GM12878 (cell line): ENCODE data around the gene SLCO2B1. TPM values are rescaled to one million over a fixed set of nuclear protein-coding genes. Genes with fewer than 3 reads are reported as not detected.

Experiments
- ATAC-seq: fragments of 200-7000 bp; cut with Tn5 transposase; 3 replicates; pipeline ENCODE4 v1.9.1; 2020; ENCODE audit warnings: mild to moderate bottlenecking, moderate library complexity
- BruUV-seq: library from RNA; stranded (reverse); fragments of 400-500 nt; replicated peaks from 2 replicates; lab custom pipeline; 2021; lab: Mats Ljungman, UMichigan
- CTCF ChIA-PET: fragments of 300-600 bp; sonication (Branson Sonifier 250); formaldehyde crosslinking; extraction: SDS; loops from one replicate; lab custom pipeline; 2021; ENCODE audit warnings: inconsistent platforms; lab: Yijun Ruan, JAX
- POLR2A ChIA-PET: fragments of 350-600 bp; formaldehyde crosslinking; extraction: SDS; loops from one replicate; lab custom pipeline; 2021; ENCODE audit warnings: inconsistent platforms; lab: Charles Lee
- RAD21 ChIA-PET: fragments of 300-600 bp; sonication (Branson Sonifier 250); formaldehyde crosslinking; loops from one replicate; lab custom pipeline; 2023; ENCODE audit warnings: antibody characterized with exemption; ENCODE audit not compliant: unreplicated experiment; lab: Charles Lee
- SMC1A ChIA-PET: fragments of 300-600 bp; sonication (Branson Sonifier 250); formaldehyde crosslinking; loops from one replicate; lab custom pipeline; 2023; ENCODE audit not compliant: unreplicated experiment, uncharacterized antibody; lab: Charles Lee
- DNase-seq: peaks from one replicate; pipeline ENCODE4 v3.0.0-alpha.2; 2011; ENCODE audit warnings: low read depth, low spot score
- FAIRE-seq: peaks from 3 replicates; lab custom pipeline; 2011; peaks lifted over from hg19 to GRCh38; lab: Jason Lieb, UNC
- H2AFZ ChIP-seq: 2 replicates; pipeline ENCODE4 v1.6.0; 2011; ENCODE audit warnings: low read depth, low read length, control low read depth; ENCODE audit not compliant: control insufficient read depth
- H3K27ac ChIP-seq: 2 replicates; pipeline ENCODE4 v1.5.1; 2011; ENCODE audit warnings: control low read depth; ENCODE audit not compliant: control insufficient read depth, insufficient read depth
- H3K27me3 ChIP-seq, 2 experiments: replicated peaks in 1 of 2; 2 replicates each; pipeline versions ENCODE4 v1.6.0 to v1.6.1; 2011; ENCODE audit warnings: low read length in 1 of 2; ENCODE audit not compliant: control insufficient read depth in 2 of 2, insufficient read depth in 2 of 2
- H3K36me3 ChIP-seq, 2 experiments: 2 replicates each; pipeline ENCODE4 v1.5.1; 2011; ENCODE audit warnings: low read length in 1 of 2; ENCODE audit not compliant: control insufficient read depth in 2 of 2, insufficient read depth in 2 of 2
- H3K4me1 ChIP-seq: 2 replicates; pipeline ENCODE4 v1.6.1; 2011; ENCODE audit warnings: mild to moderate bottlenecking, low read length, moderate library complexity, mixed read lengths; ENCODE audit not compliant: control insufficient read depth, insufficient read depth
- H3K4me2 ChIP-seq: 2 replicates; pipeline ENCODE4 v1.6.0; 2011; ENCODE audit warnings: control low read depth; ENCODE audit not compliant: control insufficient read depth, insufficient read depth
- H3K4me3 ChIP-seq: fragments of 200-600 bp; sonication (generic); 2 replicates; pipeline ENCODE4 v1.5.1; 2016
- H3K79me2 ChIP-seq: 2 replicates; pipeline ENCODE4 v1.6.0; 2011; ENCODE audit warnings: low read length; ENCODE audit not compliant: control insufficient read depth, insufficient read depth
- H3K9ac ChIP-seq: 2 replicates; pipeline ENCODE4 v1.8.0; 2011; ENCODE audit warnings: low read length, control low read depth, mixed read lengths; ENCODE audit not compliant: control insufficient read depth, insufficient read depth
- H3K9me3 ChIP-seq: replicated peaks from 3 replicates; pipeline ENCODE4 v1.5.1; 2011; ENCODE audit warnings: mild to moderate bottlenecking, low read length; ENCODE audit not compliant: control insufficient read depth, insufficient read depth
- H4K20me1 ChIP-seq: 2 replicates; pipeline ENCODE4 v1.6.0; 2011; ENCODE audit not compliant: control insufficient read depth, insufficient read depth
- CHD1 ChIP-seq: IDR thresholded peaks from 2 replicates; pipeline ENCODE4 v1.6.1; 2012; ENCODE audit warnings: low read depth, low read length, improper control_type of control experiment
- CHD2 ChIP-seq: IDR thresholded peaks from 2 replicates; pipeline ENCODE4 v1.6.1; 2011; ENCODE audit warnings: low read depth, low read length, improper control_type of control experiment, borderline replicate concordance
- EP300 ChIP-seq, 2 experiments: fragments of 150-350 bp in 1 of 2; IDR thresholded peaks; 2 replicates each; pipeline ENCODE4 v1.6.1; 2011 to 2012; ENCODE audit warnings: low read depth in 2 of 2, low read length in 2 of 2, borderline replicate concordance in 1 of 2, improper control_type of control experiment in 1 of 2, inconsistent platforms in 1 of 2; ENCODE audit not compliant: control insufficient read depth in 1 of 2
- ESRRA ChIP-seq: IDR thresholded peaks from 2 replicates; pipeline ENCODE4 v1.6.1; 2012; ENCODE audit warnings: mild to moderate bottlenecking, low read length, improper control_type of control experiment
- JUNB ChIP-seq: IDR thresholded peaks from 2 replicates; pipeline ENCODE4 v1.6.1; 2016; ENCODE audit warnings: antibody characterized with exemption, mild to moderate bottlenecking
- LARP7 ChIP-seq: fragments of 450-650 bp; IDR thresholded peaks from 2 replicates; pipeline ENCODE4 v1.6.1; 2017; ENCODE audit warnings: mild to moderate bottlenecking
- PAX8 ChIP-seq: fragments of 450-650 bp; IDR thresholded peaks from 2 replicates; pipeline ENCODE4 v1.6.1; 2017; ENCODE audit warnings: mild to moderate bottlenecking, moderate library complexity
- RFX5 ChIP-seq: IDR thresholded peaks from 2 replicates; pipeline ENCODE4 v1.6.1; 2011; ENCODE audit warnings: low read depth, low read length, improper control_type of control experiment
- RUNX3 ChIP-seq: IDR thresholded peaks from 2 replicates; pipeline ENCODE4 v1.6.1; 2012; ENCODE audit warnings: low read length, inconsistent platforms
- SIX5 ChIP-seq: IDR thresholded peaks from 2 replicates; pipeline ENCODE4 v1.6.1; 2011; ENCODE audit warnings: mild to moderate bottlenecking, low read depth, low read length, moderate library complexity; ENCODE audit not compliant: severe bottlenecking
- SMARCA5 ChIP-seq: fragments of 450-650 bp; IDR thresholded peaks from 2 replicates; pipeline ENCODE4 v1.6.1; 2017; ENCODE audit warnings: mild to moderate bottlenecking
- SREBF1 ChIP-seq: IDR thresholded peaks from 2 replicates; pipeline ENCODE4 v1.6.1; 2012; ENCODE audit warnings: mild to moderate bottlenecking, low read length
- ZZZ3 ChIP-seq: IDR thresholded peaks from 2 replicates; pipeline ENCODE4 v1.6.1; 2011; ENCODE audit warnings: low read depth; ENCODE audit not compliant: control insufficient read depth, insufficient read length
- WGBS: methylation state at CpG from one replicate; pipeline ENCODE4 v1.1.6; 2016; ENCODE audit warnings: low lambda C conversion rate; ENCODE audit not compliant: insufficient replicate concordance, insufficient coverage; ENCODE audit errors: missing lambda C conversion rate; 5-methylcytosine and 5-hydroxymethylcytosine counted together
- in situ Hi-C: fragments of 300-500 bp; cut with MboI; formaldehyde crosslinking; loops from 9 replicates; pipeline ENCODE4 v1.14.3; 2018; ENCODE audit warnings: mixed read lengths
- intact Hi-C: fragments of 100-400 bp; cut with micrococcal nuclease; formaldehyde crosslinking; loops from one replicate; pipeline ENCODE4 v1.14.2; 2022; ENCODE audit not compliant: unreplicated experiment
- polyA plus RNA-seq, 11 experiments: library from polyadenylated mRNA; depleted of rRNA in 4 of 11; unstranded in 6 of 11; stranded (reverse) in 5 of 11; fragments of >200 nt; fragmentation: Nextera tagmentation in 4 of 11; fragmentation: Illumina TruSeq in 1 of 11; extraction: Ambion mirVana in 4 of 11; extraction: Trizol in 1 of 11; gene quantifications; 1 replicate in 1 of 11; 2 replicates in 10 of 11; pipeline versions ENCODE4 v1.2.1 to v1.2.3, GENCODE V29; 2011 to 2016; ENCODE audit warnings: inconsistent platforms in 2 of 11, missing spikeins in 2 of 11, low read depth in 1 of 11
- total RNA-seq, 4 experiments: library from RNA; depleted of rRNA in 3 of 4; stranded (reverse); fragments of >200 nt in 3 of 4; fragmentation: Illumina TruSeq in 1 of 4; extraction: Trizol in 1 of 4; gene quantifications; 2 replicates each; pipeline versions ENCODE4 v1.2.1 to v1.2.3, GENCODE V29; 2013 to 2021
- TF ChIP-seq, protein P1 (sequence below): IDR thresholded peaks from 2 replicates; pipeline ENCODE4 v1.6.1; 2011; ENCODE audit warnings: low read depth, mild to moderate bottlenecking, low read length, moderate library complexity, borderline replicate concordance; ENCODE audit errors: extremely low read depth
- TF ChIP-seq, protein P2 (sequence below): IDR thresholded peaks from 2 replicates; pipeline ENCODE4 v1.6.1; 2012; ENCODE audit warnings: low read depth, low read length, improper control_type of control experiment
- TF ChIP-seq, protein P3 (sequence below): fragments of 450-650 bp; conservative IDR thresholded peaks from 2 replicates; pipeline ENCODE4 v1.6.1; 2017; ENCODE audit warnings: mild to moderate bottlenecking, moderate library complexity

SLCO2B1 gene
- total and polyA plus RNA-seq, 10 of the 15 experiments (the other 5 are each of a cell fraction or from before 2014, with no cell fraction given) = 0.05 to 3.5 (median 0.93) TPM; not detected in 2

GRCh38 chr11:75225794-75226193, 74.9 kb downstream of the SLCO2B1 start:
- no peak overlapping the region for H3K9ac ChIP-seq
- H3K36me3 ChIP-seq = no peaks in the 10 kb centered on the region
- H2AFZ ChIP-seq = no peak overlapping the region
- CTCF ChIA-PET = interaction anchor here (0.9 to 1.6 kb wide), 2 partner anchors 20 to 39 kb away, joined by 3 to 6 read pairs; no protein-coding TSS in a partner anchor
- no peaks in the 10 kb centered on the region; a peak in 2 of 4 replicates for H3K27me3 ChIP-seq
- WGBS = 6% methylated on average over 4 of the region's 4 CpGs
- POLR2A ChIA-PET = no interaction called here
- H3K4me3 ChIP-seq = no peak overlapping the region
- TF ChIP-seq JUNB (no peak), ESRRA (no peak), RUNX3 (no peak), SREBF1 (no peak), PAX8 (no peak), ZZZ3 (no peak), CHD1 (no peak), RFX5 (no peak), SMARCA5 (no peak), CHD2 (no peak), LARP7 (no peak), SIX5 (no peak), EP300 (IDR thresholded peaks at IDR 0.05; ENCODE audit: borderline replicate concordance in 1 of 2, control insufficient read depth in 1 of 2, low read depth in 2 of 2, low read length in 2 of 2) (no peak)
- TF ChIP-seq, protein P1, sequence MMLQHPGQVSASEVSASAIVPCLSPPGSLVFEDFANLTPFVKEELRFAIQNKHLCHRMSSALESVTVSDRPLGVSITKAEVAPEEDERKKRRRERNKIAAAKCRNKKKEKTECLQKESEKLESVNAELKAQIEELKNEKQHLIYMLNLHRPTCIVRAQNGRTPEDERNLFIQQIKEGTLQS = no peak
- TF ChIP-seq, protein P2, sequence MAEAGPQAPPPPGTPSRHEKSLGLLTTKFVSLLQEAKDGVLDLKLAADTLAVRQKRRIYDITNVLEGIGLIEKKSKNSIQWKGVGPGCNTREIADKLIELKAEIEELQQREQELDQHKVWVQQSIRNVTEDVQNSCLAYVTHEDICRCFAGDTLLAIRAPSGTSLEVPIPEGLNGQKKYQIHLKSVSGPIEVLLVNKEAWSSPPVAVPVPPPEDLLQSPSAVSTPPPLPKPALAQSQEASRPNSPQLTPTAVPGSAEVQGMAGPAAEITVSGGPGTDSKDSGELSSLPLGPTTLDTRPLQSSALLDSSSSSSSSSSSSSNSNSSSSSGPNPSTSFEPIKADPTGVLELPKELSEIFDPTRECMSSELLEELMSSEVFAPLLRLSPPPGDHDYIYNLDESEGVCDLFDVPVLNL = no peak
- TF ChIP-seq, protein P3, sequence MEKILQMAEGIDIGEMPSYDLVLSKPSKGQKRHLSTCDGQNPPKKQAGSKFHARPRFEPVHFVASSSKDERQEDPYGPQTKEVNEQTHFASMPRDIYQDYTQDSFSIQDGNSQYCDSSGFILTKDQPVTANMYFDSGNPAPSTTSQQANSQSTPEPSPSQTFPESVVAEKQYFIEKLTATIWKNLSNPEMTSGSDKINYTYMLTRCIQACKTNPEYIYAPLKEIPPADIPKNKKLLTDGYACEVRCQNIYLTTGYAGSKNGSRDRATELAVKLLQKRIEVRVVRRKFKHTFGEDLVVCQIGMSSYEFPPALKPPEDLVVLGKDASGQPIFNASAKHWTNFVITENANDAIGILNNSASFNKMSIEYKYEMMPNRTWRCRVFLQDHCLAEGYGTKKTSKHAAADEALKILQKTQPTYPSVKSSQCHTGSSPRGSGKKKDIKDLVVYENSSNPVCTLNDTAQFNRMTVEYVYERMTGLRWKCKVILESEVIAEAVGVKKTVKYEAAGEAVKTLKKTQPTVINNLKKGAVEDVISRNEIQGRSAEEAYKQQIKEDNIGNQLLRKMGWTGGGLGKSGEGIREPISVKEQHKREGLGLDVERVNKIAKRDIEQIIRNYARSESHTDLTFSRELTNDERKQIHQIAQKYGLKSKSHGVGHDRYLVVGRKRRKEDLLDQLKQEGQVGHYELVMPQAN = no peak
- SMC1A ChIA-PET = no interaction called here
- no peak overlapping the region for H3K4me2 ChIP-seq
- no peaks in the 10 kb centered on the region for H3K79me2 ChIP-seq
- intact Hi-C loops = no loop called here
- RAD21 ChIA-PET = no interaction called here
- ATAC-seq (no peak), FAIRE-seq (no peak), DNase-seq (no peak)
- BruUV-seq = no TSS peak
- H3K9me3 ChIP-seq = no peaks in the 10 kb centered on the region
- no peak overlapping the region for H3K27ac ChIP-seq
- no peaks in the 10 kb centered on the region for H4K20me1 ChIP-seq
- in situ Hi-C loops = no loop called here
- H3K4me1 ChIP-seq = no peaks in the 10 kb centered on the region
